EH (cell line): ENCODE data around the gene TRIM45.
"Not testable (repeated sequence)": the region's sequence is repeated elsewhere in the genome, so short reads cannot be mapped to it uniquely, and the experiment has no call there.

Experiments
- DNase-seq: peaks from one replicate; pipeline ENCODE4 v3.0.0-alpha.2; 2015; ENCODE audit warnings: low read depth

Gene TRIM45

DNA sequence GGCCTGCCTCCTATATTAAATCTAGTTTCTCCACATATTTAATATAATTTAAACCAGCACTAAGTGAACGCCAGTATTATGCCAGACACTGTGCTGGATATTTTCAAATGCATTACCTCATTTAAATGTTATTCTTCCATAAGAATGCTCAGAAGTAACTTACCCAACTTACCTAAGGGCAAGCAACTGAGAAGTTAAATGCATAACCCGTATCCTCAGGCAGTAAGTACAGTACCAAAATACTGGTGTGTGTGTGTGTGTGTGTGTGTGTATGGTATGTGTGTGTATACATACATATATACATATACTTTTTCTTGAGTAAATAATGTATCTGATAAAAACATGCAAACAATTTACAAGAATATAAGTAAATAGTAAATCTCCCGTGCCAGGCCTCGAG lies 9.0 kb upstream of the TRIM45 start:
- no peak for DNase-seq

DNA sequence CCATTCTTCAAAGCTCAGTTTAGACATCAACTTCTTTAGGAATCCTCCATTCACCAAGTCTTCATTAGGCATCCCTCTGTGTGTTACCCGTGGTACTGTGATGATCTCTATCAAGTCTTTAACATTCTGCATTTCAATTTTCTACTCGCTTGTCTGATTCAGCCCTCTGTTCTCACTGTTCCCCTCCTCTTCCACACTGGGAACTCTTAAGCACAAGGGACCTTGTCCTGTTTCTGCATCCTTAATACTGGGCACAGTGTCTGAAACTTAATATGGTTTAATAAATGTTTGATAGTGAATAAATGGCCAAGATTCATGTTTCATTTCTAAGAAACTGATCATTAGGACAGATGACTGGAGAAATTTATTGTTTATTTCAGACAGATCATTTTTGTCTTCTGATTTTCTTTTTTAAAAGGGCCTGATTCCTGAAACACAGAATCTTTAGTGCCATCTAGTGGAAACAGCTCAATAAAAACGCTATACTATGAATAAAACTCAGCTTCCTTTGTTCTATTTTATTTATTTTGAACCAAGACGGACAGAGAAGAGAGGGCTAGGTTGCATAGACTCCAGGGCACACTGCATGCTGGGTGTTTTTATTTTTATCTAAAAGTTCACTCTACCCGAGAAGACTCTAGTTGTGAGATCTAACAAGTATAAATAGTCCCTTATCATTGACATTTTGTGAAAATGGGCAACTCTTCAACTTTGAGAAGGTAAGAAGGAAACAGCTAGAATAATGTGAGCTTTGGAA lies 7.0 kb upstream of the TRIM45 start:
- peak; percentile 58 for DNase-seq

DNA sequence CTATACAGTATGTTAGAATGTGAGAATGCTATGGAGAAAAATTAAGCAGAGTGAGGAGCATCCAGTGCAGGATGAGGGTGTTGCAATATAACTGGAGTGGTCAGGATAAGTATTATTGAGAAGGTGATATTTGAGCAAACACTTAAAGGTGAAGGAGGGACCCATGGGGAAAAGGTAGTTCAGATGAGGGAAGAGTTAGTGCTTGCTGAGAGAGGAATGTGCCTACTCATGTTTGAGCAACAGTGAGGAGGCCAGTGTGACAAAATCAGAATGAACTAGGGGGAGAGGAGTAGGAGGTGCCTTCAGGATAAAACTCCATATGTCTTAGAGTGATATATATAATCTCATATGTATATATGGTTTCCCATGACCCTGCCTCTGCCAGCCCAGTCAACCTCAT lies 6.2 kb upstream of the TRIM45 start:
- DNase-seq: peak; percentile 30

DNA sequence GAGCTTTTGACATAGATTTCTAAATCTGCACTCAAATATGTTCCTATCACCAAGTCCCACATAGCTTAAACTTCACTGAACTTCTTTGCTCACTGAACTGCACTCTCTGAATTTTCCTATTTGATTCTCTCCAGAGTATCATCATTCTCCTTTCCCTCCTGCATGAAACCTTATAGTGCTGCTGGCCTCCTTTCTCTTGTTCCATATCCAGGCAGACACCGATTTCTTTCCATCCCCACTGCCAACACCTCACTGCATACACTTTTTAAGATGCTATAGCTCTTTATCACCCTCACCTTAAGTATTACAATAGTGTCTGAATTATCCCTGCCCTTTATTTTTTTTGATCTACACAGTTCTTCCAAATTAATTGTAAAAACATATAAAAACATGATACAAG lies 3.1 kb upstream of the TRIM45 start:
- DNase-seq: no peak

DNA sequence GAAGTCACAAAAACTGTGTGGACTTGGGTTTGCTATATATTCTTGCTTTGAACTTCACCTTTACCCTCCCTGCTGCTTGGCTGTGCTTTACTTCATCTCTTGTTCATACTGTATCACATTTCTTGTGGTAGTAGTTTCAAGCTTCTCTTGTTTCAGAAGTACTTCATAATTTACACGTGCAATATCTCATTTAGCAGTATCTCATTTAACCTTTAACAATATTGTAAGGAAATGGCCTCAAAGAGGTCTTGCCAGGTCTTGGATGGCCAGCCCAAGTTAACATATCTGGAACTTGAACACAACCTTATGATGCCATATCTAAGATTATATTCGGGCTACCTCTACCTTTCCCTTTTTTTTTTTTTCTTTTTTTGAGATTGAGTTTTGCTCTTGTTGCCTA lies 1.7 kb upstream of the TRIM45 start:
- DNase-seq: no peak

DNA sequence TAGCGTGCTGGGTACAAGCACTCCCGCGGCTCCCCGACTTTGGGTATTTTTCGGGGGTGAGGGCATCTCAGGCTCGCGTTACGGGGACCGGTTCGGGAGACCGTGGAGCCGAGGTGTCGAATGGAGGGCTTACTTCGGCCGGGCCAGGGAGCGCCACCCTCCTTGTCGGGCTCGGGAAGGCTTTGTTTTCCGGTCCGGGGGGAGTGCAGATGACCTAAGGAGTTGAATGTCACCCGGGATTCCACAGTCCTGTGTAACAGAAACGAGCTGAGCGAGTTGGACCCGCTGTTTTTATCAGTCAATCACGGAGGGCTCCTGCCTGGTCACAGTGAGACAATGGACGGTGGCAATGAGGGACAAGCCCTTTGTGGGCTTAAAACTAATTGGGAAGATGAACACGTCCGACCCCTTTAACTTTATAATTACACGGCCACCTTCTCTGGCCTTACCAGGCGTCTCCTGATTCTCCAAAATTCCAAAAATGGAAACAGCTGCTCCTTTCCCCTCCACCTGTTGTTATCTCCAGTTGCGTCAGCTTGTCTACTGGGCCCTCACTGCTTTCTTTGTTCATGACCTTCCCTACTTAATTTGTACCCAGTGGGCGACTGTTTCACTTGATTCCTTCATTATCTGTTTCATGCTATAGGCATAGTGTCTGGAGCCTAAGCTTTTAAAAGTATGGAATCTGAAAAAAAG lies 929 bp upstream of the TRIM45 start:
- DNase-seq: no peak

DNA sequence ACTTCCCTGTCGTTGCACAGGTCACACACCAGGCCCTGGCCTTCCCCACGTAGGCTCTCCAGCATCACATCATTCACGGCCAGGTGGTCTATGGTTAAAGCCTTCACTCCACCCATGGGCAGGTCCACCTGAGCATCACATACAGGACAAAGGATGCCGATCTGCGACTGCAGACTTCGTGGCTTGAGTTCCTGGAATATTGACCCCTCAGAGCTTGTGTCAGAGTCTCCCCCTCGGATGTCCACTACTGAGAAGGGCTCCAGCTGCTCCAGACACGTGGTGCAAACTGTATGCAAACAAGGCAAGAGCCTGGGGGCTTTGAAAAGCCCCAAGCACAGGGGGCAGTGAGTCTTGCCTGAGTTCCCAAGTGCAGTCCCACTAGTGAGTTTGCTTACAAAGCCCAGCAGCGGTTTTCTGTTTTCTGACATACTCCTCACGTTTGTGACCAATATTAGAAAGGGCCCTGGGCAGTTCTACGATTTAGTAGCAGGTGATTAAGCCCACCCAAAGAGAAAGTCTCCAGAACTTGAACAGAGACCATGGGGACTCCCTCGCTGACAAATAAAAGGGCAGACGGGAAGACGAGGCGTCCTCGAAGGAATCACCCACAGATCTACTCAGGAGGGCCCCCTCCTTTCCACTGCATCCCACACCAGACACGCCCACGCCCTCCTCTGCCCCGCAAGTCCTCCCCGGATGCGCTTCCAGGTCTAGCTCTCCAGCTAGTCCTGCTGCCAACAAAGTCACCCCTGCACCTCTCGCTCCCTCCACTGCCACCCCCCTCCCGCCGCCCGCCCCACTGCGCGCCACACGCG lies 568 bp downstream of the TRIM45 start:
- no peak for DNase-seq

DNA sequence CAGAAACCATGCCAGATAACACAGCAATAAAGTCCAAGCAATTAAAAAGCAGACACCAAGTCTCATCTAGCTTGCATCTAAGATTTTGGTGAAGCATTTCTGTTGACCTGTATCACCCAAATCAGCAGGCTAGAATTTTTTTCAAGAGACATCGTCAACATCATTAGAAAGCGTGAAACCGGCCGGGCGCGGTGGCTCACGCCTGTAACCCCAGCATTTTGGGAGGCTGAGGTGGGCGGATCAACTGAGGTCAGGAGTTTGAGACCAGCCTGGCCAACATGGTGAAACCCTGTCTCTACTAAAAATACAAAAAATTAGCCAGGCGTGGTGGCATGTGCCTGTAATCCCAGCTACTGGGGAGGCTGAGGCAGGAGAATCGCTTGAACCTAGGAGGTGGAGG lies 2.4 kb downstream of the TRIM45 start:
- not testable (repeated sequence) for DNase-seq

DNA sequence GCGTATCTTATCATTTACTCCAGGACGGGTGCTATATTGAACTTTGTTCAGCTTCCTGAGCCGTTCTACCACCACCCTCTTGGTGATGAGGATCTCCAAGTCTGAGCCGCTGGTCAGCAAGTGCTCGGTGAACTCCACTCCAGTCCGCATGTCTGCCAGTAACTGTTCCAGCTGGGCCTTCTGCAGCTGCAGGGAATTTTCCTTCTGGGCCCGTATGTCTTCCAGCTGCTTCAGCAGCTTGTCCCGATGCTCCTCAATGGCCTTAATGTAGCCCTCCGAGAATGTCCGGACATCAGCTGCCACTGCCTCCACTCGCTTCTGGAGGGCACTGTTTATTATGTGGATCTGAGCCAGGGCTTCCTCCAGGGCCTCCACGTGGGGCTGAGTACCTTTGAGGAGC lies 3.4 kb downstream of the TRIM45 start:
- DNase-seq: no peak

DNA sequence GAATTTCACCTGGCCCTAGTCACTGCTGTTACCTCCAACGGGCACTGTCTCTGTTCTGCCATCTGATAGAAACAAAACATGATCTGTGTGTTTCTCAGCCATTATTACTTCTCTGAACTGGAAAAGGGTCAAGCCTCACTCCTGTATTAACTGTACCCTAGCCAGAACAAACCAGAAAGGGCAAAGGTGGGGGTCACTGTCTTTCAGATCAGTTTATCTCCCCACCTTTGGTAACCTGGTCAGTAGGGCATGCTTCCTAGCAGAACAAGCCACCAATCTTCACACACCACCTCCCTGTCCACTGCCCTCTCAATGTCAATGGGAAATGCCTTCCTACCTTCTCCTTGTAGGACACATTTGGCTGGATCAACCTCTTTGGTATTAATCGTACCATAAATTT lies 3.9 kb downstream of the TRIM45 start:
- DNase-seq: no peak

DNA sequence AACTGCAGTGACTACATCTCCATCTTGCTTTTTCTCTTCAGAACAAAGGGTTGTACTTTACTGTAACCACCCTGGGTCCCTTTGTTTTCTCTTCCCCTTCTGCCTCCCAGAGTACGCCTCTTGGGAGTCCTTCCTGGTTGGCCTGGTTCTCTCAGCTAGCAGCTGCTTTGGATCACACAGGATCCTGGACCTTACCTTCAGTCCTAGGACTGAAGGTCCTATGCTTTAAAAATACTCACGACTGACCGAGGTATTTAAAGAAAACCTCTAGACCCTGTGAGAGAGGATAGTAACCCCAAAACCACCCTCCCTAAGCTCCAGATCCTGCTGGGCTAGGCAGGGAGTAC lies 4.8 kb downstream of the TRIM45 start:
- no peak for DNase-seq

DNA sequence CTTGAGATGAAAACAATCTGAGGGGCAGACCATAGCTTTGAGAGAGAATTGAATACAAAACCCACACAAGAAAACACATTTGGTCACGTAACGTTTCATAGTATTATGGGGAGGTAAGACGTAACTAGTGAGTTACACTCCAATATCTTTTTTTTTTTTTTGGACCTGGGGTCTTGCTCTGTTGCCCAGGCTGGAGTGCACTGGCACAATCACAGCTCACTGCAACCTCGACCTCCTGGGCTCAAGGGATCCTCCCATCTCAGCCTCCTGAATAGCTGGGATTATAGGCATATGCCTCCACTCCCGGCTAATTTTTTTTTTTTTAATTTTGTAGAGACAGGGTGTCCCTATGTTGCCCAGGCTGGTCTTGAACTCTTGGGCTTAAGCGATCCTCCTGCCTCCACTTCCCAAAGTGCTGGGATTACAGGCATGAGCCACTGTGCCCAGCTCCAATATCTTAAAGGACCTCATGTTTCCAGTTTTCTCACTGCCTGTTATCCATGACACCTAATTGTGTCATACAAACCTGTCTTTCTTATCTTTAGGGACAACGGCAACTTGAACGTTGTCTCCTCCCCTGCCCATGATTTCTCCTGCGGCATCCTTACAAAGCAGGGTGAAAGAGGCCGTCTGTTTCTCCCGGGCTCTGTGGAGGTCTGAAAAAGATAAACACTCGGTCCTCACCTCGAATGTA lies 5.3 kb downstream of the TRIM45 start:
- DNase-seq: no peak

DNA sequence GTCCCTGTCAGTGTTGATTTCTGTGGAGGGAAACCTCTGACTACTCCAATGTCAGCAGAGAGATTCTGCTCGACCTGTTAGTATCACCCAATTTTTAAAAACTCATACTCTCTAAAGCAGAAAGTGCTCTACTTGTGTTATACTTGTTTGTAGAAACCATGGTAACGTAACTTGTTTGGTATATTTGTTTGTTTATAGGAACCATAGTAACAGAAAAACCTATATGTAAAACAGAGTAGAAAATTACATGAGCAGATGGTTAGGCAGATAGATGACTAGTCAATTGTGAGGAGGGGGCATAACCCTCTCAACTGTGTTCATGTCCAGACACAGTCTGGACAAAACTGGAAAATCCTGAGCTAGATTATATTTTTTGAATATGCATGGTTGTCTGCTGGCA lies 6.7 kb downstream of the TRIM45 start:
- DNase-seq: no peak

DNA sequence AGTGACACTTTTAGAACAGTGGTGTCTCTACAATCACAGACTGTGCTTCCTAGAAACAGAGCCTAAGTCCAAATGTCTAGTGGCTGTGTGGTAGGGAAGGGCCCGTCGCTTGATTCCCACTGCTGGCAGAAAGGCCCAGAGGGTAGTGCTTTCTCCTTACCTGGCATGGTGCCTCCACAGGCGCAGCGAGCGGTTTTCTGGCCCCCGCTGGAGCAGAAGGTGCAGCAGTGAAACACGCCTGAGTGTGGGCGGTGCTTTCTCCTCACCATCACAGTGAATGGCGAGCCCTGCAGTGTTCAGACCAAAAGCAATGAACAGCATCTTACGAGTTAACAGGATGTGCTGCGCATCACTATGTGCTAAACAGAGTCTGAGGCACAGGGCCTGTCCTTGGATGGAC lies 8.3 kb downstream of the TRIM45 start:
- no peak for DNase-seq

DNA sequence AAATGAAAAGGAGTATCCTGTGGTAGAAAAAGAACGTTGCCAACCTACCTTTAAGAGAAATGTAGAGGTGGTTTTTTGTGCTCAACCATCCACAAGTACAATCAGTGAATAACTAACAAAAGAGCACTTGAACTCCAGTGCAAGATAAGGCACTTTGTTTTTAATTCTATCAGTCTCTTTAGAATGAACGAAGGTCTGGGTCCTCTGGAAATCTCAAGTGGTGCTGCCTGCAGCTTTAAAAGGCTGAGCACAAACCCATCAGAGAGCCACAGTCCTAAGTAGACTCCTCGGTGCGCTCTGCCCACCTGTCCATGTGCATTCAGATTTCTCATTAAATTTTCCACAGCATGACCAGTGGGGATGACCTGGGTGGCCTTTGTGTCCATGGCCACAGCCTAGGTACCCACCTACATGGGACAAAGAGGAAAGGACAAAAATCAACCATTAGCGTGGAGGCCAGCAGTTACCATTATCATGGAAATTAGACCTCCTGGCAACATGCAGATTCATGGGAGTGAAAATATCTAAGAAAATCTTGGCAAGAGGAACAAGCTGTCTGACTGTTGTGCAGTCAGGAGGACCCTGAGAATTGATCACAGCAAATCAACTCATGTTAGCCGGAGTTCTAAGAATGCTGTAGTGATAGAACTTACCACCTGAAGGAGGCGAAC lies 9.4 kb downstream of the TRIM45 start:
- DNase-seq: no peak

DNA sequence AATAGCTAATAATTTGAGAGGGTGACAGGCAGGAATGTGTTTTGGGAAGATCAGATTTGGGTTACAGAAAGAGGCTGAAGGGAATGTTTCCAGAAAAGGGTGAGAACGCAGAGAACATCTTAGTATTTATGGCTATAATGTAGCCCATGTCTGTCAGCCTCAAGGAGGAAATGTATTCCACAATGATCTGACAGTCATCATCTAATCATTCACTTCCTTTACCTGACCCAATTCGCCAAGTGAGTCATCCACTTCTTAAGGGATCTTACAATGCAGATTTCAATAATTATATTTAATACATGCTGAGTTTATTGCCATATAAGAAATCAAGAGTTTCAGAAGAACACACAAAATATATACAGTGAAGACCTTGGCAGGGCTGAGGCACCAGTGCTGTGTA lies 10.8 kb downstream of the TRIM45 start:
- peak; percentile 36 for DNase-seq

DNA sequence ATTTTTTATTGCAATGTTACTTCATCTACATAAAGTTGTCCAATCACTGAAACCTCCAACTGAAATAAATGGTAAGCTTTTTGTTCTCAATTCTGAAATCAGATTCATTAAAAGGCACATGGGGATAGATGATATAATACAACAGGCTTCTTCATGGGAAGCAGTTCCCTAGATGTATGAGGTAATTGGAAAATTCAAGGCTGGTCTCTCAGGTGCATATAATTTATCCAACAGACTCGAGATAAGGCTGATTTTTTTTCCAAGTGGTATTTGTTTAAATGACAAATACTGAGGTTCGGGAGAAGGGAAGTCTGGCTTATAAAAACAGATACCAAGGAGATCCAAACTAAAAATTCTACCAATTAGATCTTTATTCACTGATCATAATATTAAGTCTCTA lies 14.2 kb downstream of the TRIM45 start:
- DNase-seq: no peak

DNA sequence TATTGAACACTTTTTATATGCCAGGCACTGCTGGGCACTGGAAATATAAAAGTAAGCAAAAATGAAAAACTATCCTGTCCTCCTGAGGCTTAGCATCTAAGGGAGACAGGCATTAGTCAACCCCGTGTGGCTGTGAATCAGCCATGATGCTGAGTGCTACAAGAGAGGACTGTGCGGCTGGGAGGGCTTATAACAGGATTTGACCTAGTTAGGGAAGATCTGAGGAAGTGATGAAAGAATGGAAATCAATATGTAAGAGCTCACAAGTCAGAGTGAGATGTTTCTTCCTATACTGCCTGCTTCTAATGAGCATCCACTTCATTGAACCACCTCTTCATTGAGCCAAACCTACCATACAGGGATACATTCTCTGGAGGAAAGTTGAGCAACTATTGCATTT lies 15.1 kb downstream of the TRIM45 start:
- no peak for DNase-seq

DNA sequence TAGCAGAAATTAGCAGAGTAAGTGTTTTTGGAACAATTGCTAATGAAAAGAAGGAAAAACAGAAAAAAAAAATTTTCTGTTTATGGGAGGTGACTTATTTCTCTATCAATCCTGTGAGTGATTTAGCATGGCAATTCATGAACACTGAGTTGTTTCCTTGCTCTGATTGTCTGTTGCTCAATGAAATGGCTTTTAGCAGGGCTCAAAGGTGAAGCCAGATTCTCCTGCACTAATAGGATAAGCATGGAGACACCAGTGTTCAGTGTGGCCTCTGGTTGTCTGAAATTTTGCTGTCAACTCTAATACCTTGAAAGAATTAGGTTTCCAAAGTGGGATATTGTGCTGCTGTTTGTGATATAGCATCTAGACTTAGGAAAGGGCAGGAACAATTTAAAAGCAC lies 15.8 kb downstream of the TRIM45 start:
- DNase-seq: no peak

DNA sequence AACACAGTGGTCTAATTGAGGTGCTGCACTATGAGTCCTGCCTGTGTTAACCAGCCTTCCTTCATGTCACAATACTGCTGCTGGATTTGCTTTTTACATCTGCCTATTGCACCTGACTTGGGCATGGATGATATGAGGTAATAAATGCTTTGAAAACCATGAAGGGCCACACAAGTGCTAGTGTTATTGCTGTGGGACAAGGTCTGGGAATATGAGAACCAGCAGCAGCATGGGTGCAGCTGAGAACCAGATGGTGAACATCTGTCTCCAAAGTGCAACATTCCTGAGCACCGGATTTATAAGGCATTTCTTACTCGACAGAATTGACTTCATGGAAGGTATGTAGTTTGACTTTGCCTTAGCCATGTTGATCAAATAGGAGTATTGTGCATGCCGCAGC lies 16.6 kb downstream of the TRIM45 start:
- peak; percentile 34 for DNase-seq

DNA sequence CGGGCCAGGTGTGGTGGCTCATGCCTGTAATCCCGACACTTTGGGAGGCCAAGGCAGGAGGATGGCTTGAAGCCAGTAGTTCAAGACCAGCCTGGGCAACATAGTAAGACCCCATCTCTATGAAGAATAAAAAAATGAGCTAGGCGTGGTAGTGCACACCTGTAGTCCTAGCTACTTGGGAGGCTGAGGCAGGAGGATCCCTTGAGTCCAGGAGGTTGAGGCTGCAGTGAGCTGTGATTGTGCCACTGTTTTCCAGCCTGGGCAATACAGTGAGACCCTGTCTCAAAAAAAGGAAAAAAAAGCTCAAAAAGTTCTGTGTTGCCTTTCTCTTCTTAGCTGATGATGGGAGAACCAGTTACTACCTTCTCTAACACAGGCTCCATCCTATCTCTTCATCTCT lies 19.7 kb downstream of the TRIM45 start:
- not testable (repeated sequence) for DNase-seq

DNA sequence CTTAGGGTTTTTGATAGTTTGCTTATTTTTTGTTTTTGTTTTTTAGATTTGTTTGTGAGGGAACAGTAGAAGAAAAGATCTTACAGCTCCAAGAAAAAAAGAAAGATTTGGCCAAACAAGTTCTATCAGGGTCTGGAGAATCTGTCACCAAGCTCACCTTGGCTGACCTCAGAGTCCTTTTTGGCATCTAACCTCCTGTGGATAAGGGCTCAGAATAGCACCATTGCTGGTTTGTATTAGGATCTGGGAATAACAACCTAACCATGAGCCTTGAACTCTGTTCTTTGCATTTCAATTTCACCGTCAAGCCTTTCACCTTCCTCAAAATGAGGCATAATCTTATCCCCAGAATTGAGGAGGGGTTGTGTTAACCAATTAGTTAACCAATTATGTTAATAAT lies 20.2 kb downstream of the TRIM45 start:
- DNase-seq: no peak
